BE2C (cell line): ENCODE measurements around the gene RBKS.
"Not testable (repeated sequence)": the region's sequence is repeated elsewhere in the genome, so short reads cannot be mapped to it uniquely, and the experiment has no call there.

Source experiments
- DNase-seq: peaks from one replicate; pipeline ENCODE4 v3.0.0-alpha.2; 2020
- H3K27me3 ChIP-seq: fragments of 250-450 bp; sonication (Bioruptor Pico); 2 replicates; pipeline ENCODE4 v1.5.1; 2020; ENCODE audit warnings: mild to moderate bottlenecking
- H3K36me3 ChIP-seq: fragments of 250-450 bp; sonication (Bioruptor Pico); 2 replicates; pipeline ENCODE4 v1.5.1; 2020; ENCODE audit warnings: mild to moderate bottlenecking
- H3K4me1 ChIP-seq: fragments of 250-450 bp; sonication (Bioruptor Pico); 2 replicates; pipeline ENCODE4 v1.5.1; 2020
- H3K4me3 ChIP-seq: 2 replicates; pipeline ENCODE4 v1.5.1; 2011; ENCODE audit warnings: low read depth, low read length
- H3K9me3 ChIP-seq: fragments of 250-450 bp; sonication (Bioruptor Pico); 2 replicates; pipeline ENCODE4 v1.5.1; 2020
- TF ChIP-seq, protein P1 (sequence below): IDR thresholded peaks from 2 replicates; pipeline ENCODE4 v1.5.1; 2012; ENCODE audit warnings: mild to moderate bottlenecking, low read depth, low read length

The RBKS gene

DNA sequence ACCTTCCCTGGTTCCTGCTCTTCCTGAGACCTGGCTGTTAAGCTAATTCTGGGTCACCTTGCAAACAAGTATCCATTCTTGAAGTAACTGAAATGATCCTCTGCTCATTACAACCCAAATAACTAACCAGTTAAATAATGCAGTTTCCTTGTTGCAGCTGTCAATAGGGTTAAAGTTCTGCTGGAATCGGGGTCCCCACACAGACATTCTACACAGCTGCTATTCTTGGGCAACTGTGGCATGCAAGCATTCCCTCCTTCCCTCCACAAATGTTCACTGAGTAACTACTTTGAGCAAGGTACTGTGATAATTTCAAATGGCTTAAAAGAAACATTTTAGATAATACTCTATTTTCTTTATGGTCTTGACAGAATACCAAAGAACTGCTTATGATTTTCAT is 17.1 kb downstream of the RBKS start:
- TF ChIP-seq, protein P1, sequence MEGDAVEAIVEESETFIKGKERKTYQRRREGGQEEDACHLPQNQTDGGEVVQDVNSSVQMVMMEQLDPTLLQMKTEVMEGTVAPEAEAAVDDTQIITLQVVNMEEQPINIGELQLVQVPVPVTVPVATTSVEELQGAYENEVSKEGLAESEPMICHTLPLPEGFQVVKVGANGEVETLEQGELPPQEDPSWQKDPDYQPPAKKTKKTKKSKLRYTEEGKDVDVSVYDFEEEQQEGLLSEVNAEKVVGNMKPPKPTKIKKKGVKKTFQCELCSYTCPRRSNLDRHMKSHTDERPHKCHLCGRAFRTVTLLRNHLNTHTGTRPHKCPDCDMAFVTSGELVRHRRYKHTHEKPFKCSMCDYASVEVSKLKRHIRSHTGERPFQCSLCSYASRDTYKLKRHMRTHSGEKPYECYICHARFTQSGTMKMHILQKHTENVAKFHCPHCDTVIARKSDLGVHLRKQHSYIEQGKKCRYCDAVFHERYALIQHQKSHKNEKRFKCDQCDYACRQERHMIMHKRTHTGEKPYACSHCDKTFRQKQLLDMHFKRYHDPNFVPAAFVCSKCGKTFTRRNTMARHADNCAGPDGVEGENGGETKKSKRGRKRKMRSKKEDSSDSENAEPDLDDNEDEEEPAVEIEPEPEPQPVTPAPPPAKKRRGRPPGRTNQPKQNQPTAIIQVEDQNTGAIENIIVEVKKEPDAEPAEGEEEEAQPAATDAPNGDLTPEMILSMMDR: no peak

DNA sequence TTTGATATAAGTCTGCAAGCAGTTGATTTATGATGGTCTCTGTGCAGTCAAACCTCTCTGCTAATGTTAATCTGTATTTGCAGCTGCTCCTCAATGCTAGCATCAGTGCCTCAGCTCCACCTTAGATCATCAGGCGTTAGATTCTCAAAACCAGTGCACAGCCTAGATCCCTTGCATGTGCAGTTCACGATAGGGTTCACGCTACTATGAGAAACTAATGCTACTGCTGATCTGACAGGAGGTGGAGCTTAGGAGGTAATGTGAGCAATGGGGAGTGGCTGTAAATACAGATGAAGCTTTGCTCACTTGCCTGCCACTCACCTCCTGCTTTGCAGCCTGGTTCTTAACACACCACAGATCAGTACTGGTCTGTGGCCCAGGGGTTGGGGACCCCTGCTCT is 18.4 kb downstream of the RBKS start:
- peak; percentile 74 for DNase-seq
- Histone ChIP-seq H3K4me1 (peaks cover 22% of the 10 kb centered on the region), H3K27me3 (no peaks in the 10 kb centered on the region), H3K36me3 (no peaks in the 10 kb centered on the region), H3K9me3 (no peaks in the 10 kb centered on the region), H3K4me3 (no peak overlapping the region)
- TF ChIP-seq, protein P1: no peak

More for the DNA sequence above, 17.1 kb downstream of the RBKS start:
- DNase-seq: no peak
- Histone ChIP-seq H3K27me3 (no peaks in the 10 kb centered on the region), H3K4me3 (no peak overlapping the region), H3K4me1 (peaks cover 22% of the 10 kb centered on the region), H3K36me3 (no peaks in the 10 kb centered on the region), H3K9me3 (no peaks in the 10 kb centered on the region)

DNA sequence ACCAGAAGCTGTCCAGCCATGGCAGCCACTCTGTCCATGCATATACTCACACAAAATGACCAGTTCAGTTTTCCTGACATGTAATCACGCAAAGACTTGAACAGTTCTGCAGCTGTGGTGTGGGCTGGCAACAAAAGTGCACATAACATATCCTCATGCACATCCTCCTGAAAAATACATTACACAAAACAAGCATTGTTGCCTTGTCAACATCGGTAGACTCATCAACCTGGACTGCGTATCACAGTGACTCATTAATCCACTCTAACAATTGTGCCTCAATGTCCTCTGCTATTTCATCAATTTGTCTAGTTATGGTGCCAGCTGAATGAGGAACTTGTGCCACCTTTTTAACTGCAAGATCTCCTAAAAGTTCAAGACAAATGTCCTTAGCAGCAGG is 19.5 kb downstream of the RBKS start:
- TF ChIP-seq, protein P1: no peak

DNA sequence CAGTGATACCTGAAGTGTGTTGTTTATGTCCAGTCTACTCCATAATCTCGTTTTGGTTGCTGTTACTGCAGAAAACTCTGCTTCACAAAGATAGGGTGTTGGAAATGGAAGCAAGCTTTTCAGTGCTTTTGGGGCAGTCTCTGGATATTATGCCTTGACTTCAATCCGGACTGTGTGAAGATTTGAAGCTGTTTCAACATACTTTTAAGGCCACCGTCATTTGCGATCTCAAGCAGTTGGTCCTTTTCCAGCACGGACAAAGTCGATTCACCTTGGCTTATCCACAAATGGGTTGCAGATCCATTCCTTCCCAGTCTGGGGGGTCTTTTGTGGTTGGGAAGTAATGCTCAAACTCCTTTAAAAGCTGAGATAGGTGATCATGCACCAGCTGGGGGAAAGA is 20.4 kb downstream of the RBKS start:
- H3K4me1 ChIP-seq: peaks cover 22% of the 10 kb centered on the region
- H3K36me3 ChIP-seq: no peaks in the 10 kb centered on the region
- TF ChIP-seq, protein P1: no peak
- H3K9me3 ChIP-seq: no peaks in the 10 kb centered on the region
- no peak for DNase-seq
- no peaks in the 10 kb centered on the region for H3K27me3 ChIP-seq
- H3K4me3 ChIP-seq: no peak overlapping the region

More for the DNA sequence above, 19.5 kb downstream of the RBKS start:
- Histone ChIP-seq H3K27me3 (no peaks in the 10 kb centered on the region), H3K4me3 (no peak overlapping the region), H3K36me3 (no peaks in the 10 kb centered on the region), H3K9me3 (no peaks in the 10 kb centered on the region), H3K4me1 (peaks cover 22% of the 10 kb centered on the region)
- DNase-seq: no peak

DNA sequence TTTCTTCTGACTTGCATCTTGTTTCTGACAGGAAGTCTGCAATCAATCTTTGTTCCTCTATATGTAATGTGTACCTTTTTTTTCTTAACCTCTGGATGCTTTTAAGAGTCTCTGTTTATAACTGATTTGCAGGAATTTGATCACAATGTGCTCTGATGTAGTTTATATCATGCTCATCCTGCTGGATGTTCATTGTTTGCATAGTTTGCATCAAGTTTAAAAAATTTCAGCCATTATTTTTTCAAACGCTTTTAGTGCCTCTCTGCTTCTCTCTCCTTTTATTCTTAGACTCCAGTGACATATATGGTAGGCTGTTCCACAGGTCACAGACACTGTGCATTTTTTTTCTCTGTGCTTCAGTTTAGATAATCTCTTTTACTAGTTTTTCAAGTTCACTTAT is 23.9 kb downstream of the RBKS start:
- DNase-seq: no peak
- no peak overlapping the region for H3K4me3 ChIP-seq
- no peaks in the 10 kb centered on the region for H3K36me3 ChIP-seq
- H3K4me1 ChIP-seq: peaks cover 17% of the 10 kb centered on the region
- no peaks in the 10 kb centered on the region for H3K27me3 ChIP-seq
- H3K9me3 ChIP-seq: no peaks in the 10 kb centered on the region
- TF ChIP-seq, protein P1: no peak

DNA sequence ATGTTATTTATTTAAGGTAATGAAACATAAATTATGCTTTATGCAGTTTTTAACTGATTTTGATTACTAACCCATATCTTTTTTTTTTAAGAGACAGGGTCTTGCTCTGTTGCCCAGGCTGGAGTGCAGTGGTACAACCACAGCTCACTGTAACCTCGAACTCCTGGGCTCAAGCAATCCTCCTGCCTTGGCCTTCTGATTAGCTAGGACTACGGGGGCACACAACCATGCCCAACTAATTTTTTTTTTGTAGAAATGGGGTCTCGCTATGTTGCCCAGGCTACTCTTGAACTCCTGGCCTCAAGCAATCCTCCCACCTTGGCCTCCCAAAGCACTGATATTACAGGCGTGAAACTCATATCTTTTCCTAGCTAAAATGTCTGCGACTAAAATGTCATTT is 26.2 kb downstream of the RBKS start:
- DNase-seq, H3K9me3 ChIP-seq, H3K4me3 ChIP-seq, H3K36me3 ChIP-seq, H3K27me3 ChIP-seq: not testable (repeated sequence)
- H3K4me1 ChIP-seq: peaks cover 12% of the 10 kb centered on the region

DNA sequence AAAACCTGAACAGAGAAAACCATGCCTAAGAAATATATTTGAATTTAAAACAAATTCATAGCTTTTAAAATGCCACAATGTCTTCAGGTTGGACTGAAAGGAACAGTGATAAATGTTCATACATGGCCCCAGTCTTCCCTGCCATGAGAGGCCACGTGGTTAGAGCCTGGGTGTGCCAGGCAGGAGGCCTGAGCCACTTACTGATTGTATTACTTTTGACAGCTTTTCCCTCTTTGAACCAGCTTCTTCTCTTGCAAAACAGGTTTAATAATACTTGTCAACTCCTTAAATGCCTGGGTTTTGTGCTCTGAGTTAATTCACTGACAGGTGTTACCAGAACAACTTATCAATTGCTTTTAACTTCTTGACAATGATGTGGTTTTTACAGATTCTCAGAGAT is 27.0 kb downstream of the RBKS start:
- H3K4me1 ChIP-seq: peaks cover 12% of the 10 kb centered on the region
- H3K9me3 ChIP-seq: no peaks in the 10 kb centered on the region
- DNase-seq: no peak
- no peak overlapping the region for H3K4me3 ChIP-seq
- H3K36me3 ChIP-seq: no peaks in the 10 kb centered on the region
- H3K27me3 ChIP-seq: no peaks in the 10 kb centered on the region
- TF ChIP-seq, protein P1: no peak
